Measurements from ENCODE around the gene CD37. TPM values are rescaled to one million over a fixed set of nuclear protein-coding genes. Genes with fewer than 3 reads are reported as not detected.
"Not testable (repeated sequence)": the region's sequence is repeated elsewhere in the genome, so short reads cannot be mapped to it uniquely, and the experiment has no call there.

The CD37 gene
- total and polyA plus RNA-seq, 2 donors (not counting 1 experiment from before 2014, with no cell fraction given): not detected

DNA sequence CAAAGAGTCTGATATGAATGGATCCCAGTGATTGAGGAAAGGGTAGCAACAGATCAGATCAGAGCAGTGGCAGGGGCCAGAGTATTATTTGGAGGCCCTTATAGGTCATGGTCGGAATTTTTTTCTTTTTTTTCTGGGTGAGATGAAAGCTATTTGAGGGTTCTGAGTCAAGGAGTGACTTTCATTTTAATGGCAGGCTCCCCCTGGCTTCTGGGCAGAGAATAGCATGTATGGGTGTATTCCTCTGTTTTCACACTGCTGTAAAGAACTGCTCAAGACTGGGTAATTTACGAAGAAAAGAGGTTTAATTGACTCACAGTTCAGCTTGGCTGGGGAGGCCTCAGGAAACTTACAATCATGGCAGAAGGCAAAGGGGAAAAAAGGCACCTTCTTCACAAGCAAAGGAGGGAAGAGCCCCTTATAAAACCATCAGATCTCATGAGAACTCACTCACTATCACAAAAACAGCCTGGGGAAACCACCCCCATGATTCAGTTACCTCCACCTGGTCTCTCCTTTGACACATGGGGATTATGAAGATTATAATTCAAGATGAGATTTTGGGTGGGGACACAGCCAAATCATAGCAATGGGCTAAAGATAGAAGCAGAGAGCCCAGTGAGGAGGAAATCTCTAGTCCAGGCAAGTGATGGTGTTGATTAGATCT lies 7.2 kb upstream of the CD37 start:
- Histone ChIP-seq H3K4me2 (ENCODE audit: extremely low read depth, insufficient read depth, low read length) (no peak overlapping the region), H3K9ac (ENCODE audit: insufficient read depth, low read length) (no peak overlapping the region)
- DNase-seq (ENCODE audit: low read depth in 2 of 2): peak; percentile 10 to 20

GRCh38 chr19:49328741-49329140 lies 6.5 kb upstream of the CD37 start:
- TF ChIP-seq, protein P1, sequence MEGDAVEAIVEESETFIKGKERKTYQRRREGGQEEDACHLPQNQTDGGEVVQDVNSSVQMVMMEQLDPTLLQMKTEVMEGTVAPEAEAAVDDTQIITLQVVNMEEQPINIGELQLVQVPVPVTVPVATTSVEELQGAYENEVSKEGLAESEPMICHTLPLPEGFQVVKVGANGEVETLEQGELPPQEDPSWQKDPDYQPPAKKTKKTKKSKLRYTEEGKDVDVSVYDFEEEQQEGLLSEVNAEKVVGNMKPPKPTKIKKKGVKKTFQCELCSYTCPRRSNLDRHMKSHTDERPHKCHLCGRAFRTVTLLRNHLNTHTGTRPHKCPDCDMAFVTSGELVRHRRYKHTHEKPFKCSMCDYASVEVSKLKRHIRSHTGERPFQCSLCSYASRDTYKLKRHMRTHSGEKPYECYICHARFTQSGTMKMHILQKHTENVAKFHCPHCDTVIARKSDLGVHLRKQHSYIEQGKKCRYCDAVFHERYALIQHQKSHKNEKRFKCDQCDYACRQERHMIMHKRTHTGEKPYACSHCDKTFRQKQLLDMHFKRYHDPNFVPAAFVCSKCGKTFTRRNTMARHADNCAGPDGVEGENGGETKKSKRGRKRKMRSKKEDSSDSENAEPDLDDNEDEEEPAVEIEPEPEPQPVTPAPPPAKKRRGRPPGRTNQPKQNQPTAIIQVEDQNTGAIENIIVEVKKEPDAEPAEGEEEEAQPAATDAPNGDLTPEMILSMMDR (conservative IDR thresholded peaks at IDR 0.05 in 1 of 2, IDR thresholded peaks at IDR 0.05 in 1 of 2; ENCODE audit: low read depth in 1 of 2, low read length in 2 of 2): no peak
- no peak for TF ChIP-seq EZH2 (IDR thresholded peaks at IDR 0.05; ENCODE audit: low read length, missing control alignments)
- H3K4me3 ChIP-seq (replicated peaks in 1 of 4; ENCODE audit: control extremely low read depth in 1 of 4, insufficient read depth in 1 of 4, low read depth in 3 of 4, low read length in 4 of 4): no peak overlapping the region
- no peaks in the 10 kb centered on the region for H4K20me1 ChIP-seq (ENCODE audit: control insufficient read depth, extremely low read depth, insufficient read depth, low read length)
- H2AFZ ChIP-seq (ENCODE audit: low read length): no peak overlapping the region
- no peak overlapping the region for H3K27ac ChIP-seq (ENCODE audit: insufficient read depth, low read length)
- H3K4me1 ChIP-seq (ENCODE audit: control insufficient read depth, extremely low read depth, insufficient read depth, low read length): no peaks in the 10 kb centered on the region
- H3K9me3 ChIP-seq (ENCODE audit: control insufficient read depth, insufficient read depth, low read depth, low read length): no peaks in the 10 kb centered on the region
- H3K79me2 ChIP-seq (ENCODE audit: control insufficient read depth, insufficient read depth, low read length): no peaks in the 10 kb centered on the region
- no peaks in the 10 kb centered on the region for H3K27me3 ChIP-seq (ENCODE audit: control insufficient read depth, insufficient read depth, low read length)
- H3K4me2 ChIP-seq (ENCODE audit: extremely low read depth, insufficient read depth, low read length): no peak overlapping the region
- no peak overlapping the region for H3K9ac ChIP-seq (ENCODE audit: insufficient read depth, low read length)
- H3K36me3 ChIP-seq (ENCODE audit: control insufficient read depth, insufficient read depth, low read length): no peaks in the 10 kb centered on the region
- DNase-seq (ENCODE audit: low read depth in 2 of 2): no peak

More for the DNA sequence above, 7.2 kb upstream of the CD37 start:
- Histone ChIP-seq H2AFZ (ENCODE audit: low read length) (no peak overlapping the region), H4K20me1 (ENCODE audit: control insufficient read depth, extremely low read depth, insufficient read depth, low read length) (no peaks in the 10 kb centered on the region), H3K4me3 (replicated peaks in 1 of 4; ENCODE audit: control extremely low read depth in 1 of 4, insufficient read depth in 1 of 4, low read depth in 3 of 4, low read length in 4 of 4) (no peak overlapping the region), H3K9me3 (ENCODE audit: control insufficient read depth, insufficient read depth, low read depth, low read length) (no peaks in the 10 kb centered on the region), H3K27ac (ENCODE audit: insufficient read depth, low read length) (no peak overlapping the region), H3K36me3 (ENCODE audit: control insufficient read depth, insufficient read depth, low read length) (no peaks in the 10 kb centered on the region), H3K4me1 (ENCODE audit: control insufficient read depth, extremely low read depth, insufficient read depth, low read length) (no peaks in the 10 kb centered on the region), H3K79me2 (ENCODE audit: control insufficient read depth, insufficient read depth, low read length) (no peaks in the 10 kb centered on the region), H3K27me3 (ENCODE audit: control insufficient read depth, insufficient read depth, low read length) (no peaks in the 10 kb centered on the region)
- no peak for TF ChIP-seq EZH2 (IDR thresholded peaks at IDR 0.05; ENCODE audit: low read length, missing control alignments)
- TF ChIP-seq, protein P1 (conservative IDR thresholded peaks at IDR 0.05 in 1 of 2, IDR thresholded peaks at IDR 0.05 in 1 of 2; ENCODE audit: low read depth in 1 of 2, low read length in 2 of 2): peak; percentile 52 to 69

- not testable (repeated sequence) for H2AFZ ChIP-seq (ENCODE audit: low read length); H3K4me1 ChIP-seq (ENCODE audit: control insufficient read depth, extremely low read depth, insufficient read depth, low read length); H4K20me1 ChIP-seq (ENCODE audit: control insufficient read depth, extremely low read depth, insufficient read depth, low read length); DNase-seq (ENCODE audit: low read depth in 2 of 2); H3K9ac ChIP-seq (ENCODE audit: insufficient read depth, low read length); H3K4me3 ChIP-seq (replicated peaks in 1 of 4; ENCODE audit: control extremely low read depth in 1 of 4, insufficient read depth in 1 of 4, low read depth in 3 of 4, low read length in 4 of 4); H3K79me2 ChIP-seq (ENCODE audit: control insufficient read depth, insufficient read depth, low read length); H3K27me3 ChIP-seq (ENCODE audit: control insufficient read depth, insufficient read depth, low read length); H3K9me3 ChIP-seq (ENCODE audit: control insufficient read depth, insufficient read depth, low read depth, low read length); H3K27ac ChIP-seq (ENCODE audit: insufficient read depth, low read length); H3K4me2 ChIP-seq (ENCODE audit: extremely low read depth, insufficient read depth, low read length); H3K36me3 ChIP-seq (ENCODE audit: control insufficient read depth, insufficient read depth, low read length)
These were observed 4.0 kb upstream of the CD37 start for GRCh38 chr19:49331187-49331586.
